Adrenal gland (tissue), 5 donors: ENCODE data around the gene C16orf82.

Experiments
- CTCF ChIP-seq, 6 experiments: fragments of 450-650 bp in 4 of 6; fragments of 200-600 bp in 2 of 6; sonication (generic) in 1 of 6; IDR thresholded peaks; 1 replicate in 5 of 6; 2 replicates in 1 of 6; pipeline versions ENCODE4 v1.5.1 to v1.8.0; 2016 to 2021; ENCODE audit warnings: antibody characterized with exemption in 6 of 6, mild to moderate bottlenecking in 2 of 6, moderate library complexity in 1 of 6
- POLR2A ChIP-seq, 2 donors: fragments of 450-650 bp; IDR thresholded peaks; one replicate each; pipeline ENCODE4 v1.6.1; 2017; ENCODE audit warnings: antibody characterized with exemption in 2 of 2, mild to moderate bottlenecking in 2 of 2, moderate library complexity in 1 of 2
- donor health status: DM: no; HTN: no; CAD: no.

GRCh38 chr16:27118526-27118925 lies 51.8 kb downstream of the C16orf82 start:
- TF ChIP-seq POLR2A (IDR thresholded peaks at IDR 0.05) (no peak), CTCF (IDR thresholded peaks at IDR 0.05) (no peak)
